Thoracic aorta (tissue), 2 donors: ENCODE data around the gene DNAH1. TPM values are rescaled to one million over a fixed set of nuclear protein-coding genes. Genes with fewer than 3 reads are reported as not detected.

Experiments
- ATAC-seq: fragments of 150-250 bp; one replicate; pipeline ENCODE4 v1.8.0; 2017; ENCODE audit warnings: low read depth; ENCODE audit not compliant: insufficient number of reproducible peaks, low FRiP score
- DNase-seq: peaks from one replicate; pipeline ENCODE4 v3.0.0-alpha.2; 2020; ENCODE audit warnings: low spot score
- H3K27ac ChIP-seq, 2 donors: fragments of 200-600 bp; sonication (generic); 1 replicate in 1 of 2; 2 replicates in 1 of 2; pipeline ENCODE4 v1.5.1; 2016; ENCODE audit warnings: mild to moderate bottlenecking in 2 of 2, moderate library complexity in 2 of 2
- H3K27me3 ChIP-seq: fragments of 200-600 bp; sonication (generic); replicated peaks from 2 replicates; pipeline ENCODE4 v1.6.0; 2016; ENCODE audit warnings: mild to moderate bottlenecking; ENCODE audit not compliant: insufficient read depth
- H3K36me3 ChIP-seq: fragments of 200-600 bp; sonication (generic); one replicate; pipeline ENCODE4 v1.5.1; 2016
- H3K4me1 ChIP-seq, 2 donors: fragments of 200-600 bp; sonication (generic); 1 replicate in 1 of 2; 2 replicates in 1 of 2; pipeline versions ENCODE4 v1.5.1 to v1.6.0; 2016; ENCODE audit warnings: low read depth in 2 of 2, mild to moderate bottlenecking in 1 of 2; ENCODE audit not compliant: control insufficient read depth in 1 of 2
- H3K4me3 ChIP-seq: fragments of 200-600 bp; sonication (generic); 2 replicates; pipeline ENCODE4 v1.5.1; 2016; ENCODE audit warnings: mild to moderate bottlenecking
- H3K9me3 ChIP-seq: fragments of 200-600 bp; sonication (generic); 2 replicates; pipeline ENCODE4 v1.5.1; 2016
- total RNA-seq, 2 donors: library from RNA; depleted of rRNA; stranded (reverse); fragments of >200 nt; gene quantifications; one replicate each; pipeline versions ENCODE4 v1.1.0 to v1.2.3, GENCODE V29; 2016
- TF ChIP-seq, protein P1 (sequence below): fragments of 200-600 bp; sonication (generic); IDR thresholded peaks from one replicate; pipeline ENCODE4 v1.5.1; 2019; ENCODE audit warnings: antibody characterized with exemption

Gene DNAH1
- total RNA-seq, 2 donors from 2014 or later = 14.6 to 21.0 TPM

DNA sequence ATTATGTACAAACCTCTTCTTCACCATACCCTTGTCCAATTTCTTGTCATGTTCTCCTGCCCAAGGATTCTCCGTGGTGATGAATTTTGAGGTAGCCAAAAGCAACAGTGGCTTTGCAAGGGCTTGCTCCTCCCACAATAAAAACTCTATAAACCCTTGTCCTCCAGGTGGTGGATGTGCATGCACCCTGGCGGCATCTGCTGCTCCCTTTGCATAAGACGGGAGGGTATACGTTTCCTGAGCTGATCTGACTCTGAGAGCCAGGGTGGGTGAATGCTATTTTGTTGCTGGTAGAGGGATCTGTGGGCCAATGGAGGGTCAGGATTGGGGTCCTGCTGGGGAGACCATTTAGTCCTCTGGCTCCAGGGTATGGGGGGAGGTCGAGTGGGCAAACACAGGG, 5.4 kb downstream of the DNAH1 start:
- Histone ChIP-seq H3K9me3 (no peaks in the 10 kb centered on the region), H3K4me1 (peaks cover 3 to 11% of the 10 kb centered on the region in 2 donors), H3K4me3 (no peak overlapping the region), H3K36me3 (no peaks in the 10 kb centered on the region), H3K27ac (no peak overlapping the region), H3K27me3 (no peaks in the 10 kb centered on the region)
- TF ChIP-seq, protein P1, sequence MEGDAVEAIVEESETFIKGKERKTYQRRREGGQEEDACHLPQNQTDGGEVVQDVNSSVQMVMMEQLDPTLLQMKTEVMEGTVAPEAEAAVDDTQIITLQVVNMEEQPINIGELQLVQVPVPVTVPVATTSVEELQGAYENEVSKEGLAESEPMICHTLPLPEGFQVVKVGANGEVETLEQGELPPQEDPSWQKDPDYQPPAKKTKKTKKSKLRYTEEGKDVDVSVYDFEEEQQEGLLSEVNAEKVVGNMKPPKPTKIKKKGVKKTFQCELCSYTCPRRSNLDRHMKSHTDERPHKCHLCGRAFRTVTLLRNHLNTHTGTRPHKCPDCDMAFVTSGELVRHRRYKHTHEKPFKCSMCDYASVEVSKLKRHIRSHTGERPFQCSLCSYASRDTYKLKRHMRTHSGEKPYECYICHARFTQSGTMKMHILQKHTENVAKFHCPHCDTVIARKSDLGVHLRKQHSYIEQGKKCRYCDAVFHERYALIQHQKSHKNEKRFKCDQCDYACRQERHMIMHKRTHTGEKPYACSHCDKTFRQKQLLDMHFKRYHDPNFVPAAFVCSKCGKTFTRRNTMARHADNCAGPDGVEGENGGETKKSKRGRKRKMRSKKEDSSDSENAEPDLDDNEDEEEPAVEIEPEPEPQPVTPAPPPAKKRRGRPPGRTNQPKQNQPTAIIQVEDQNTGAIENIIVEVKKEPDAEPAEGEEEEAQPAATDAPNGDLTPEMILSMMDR = no peak
- no peak for DNase-seq
- no peak for ATAC-seq

DNA sequence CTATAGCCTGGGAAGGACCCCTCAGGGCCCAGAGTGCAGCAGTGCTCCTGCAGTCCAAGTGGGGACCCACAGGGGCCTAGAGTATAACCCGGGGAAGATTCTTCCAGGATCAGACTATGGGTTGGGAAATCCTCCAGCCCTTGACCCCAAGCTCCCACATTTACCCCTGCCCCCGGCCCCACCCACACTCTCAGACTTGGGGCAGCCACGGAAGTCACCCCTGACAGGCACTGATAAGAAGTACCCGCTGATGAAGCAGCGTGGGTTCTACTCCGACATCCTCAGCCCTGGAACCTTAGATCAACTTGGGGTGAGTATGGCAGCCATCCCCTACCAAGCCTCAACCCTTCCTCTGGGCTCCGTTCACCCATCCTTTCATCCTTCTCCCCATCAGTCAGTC, 6.3 kb downstream of the DNAH1 start:
- no peak overlapping the region for H3K4me3 ChIP-seq
- ATAC-seq = no peak
- TF ChIP-seq, protein P1 = no peak
- H3K27ac ChIP-seq = no peak overlapping the region
- peaks cover 3 to 6% of the 10 kb centered on the region in 2 donors for H3K4me1 ChIP-seq
- DNase-seq = no peak
- no peaks in the 10 kb centered on the region for H3K9me3 ChIP-seq
- H3K27me3 ChIP-seq = no peaks in the 10 kb centered on the region
- no peaks in the 10 kb centered on the region for H3K36me3 ChIP-seq

DNA sequence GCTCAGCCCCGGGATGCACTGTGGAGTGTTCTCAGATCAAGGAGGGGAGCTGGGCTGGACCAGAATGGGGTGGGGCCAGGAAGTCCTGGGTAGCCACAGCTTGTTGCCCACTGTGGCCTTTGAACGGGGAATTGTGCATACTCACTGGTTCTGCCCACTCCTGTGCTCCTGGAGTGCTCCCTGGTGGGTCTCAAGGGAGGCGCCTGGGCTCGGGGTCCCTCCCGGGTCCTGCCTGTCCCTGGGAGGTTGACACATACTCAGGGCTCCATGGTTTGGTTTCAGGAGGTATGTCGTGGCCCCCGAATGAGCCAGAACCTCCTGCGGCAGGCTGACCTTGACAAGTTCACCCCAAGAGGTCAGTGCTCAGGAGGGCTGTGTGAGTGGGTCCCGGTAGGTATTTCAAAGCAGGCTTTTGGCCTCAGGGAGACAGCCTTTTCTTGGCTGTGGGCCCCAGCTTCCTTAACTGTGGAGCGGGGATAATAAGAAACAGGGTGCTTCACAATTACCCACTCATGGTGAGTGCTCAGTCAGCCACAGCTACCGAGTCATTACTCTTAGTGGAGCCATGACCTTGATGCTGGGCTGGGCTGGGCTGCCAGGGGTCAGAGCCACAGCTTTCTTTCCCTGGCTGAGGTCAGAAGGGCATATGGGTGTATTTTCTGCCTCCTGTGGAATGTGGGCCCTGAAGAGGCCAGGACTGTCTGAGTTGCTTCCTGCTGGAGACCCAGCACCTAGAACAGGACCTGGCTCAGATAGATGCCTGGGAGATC, 7.6 kb downstream of the DNAH1 start:
- no peak for ATAC-seq
- Histone ChIP-seq H3K36me3 (no peaks in the 10 kb centered on the region), H3K27ac (no peak overlapping the region), H3K4me3 (no peak overlapping the region), H3K9me3 (no peaks in the 10 kb centered on the region), H3K4me1 (no peaks in the 10 kb centered on the region), H3K27me3 (no peaks in the 10 kb centered on the region)
- no peak for DNase-seq
- TF ChIP-seq, protein P1 = no peak

GRCh38 chr3:52324676-52325075, 8.6 kb downstream of the DNAH1 start:
- H3K4me1 ChIP-seq = no peaks in the 10 kb centered on the region
- H3K4me3 ChIP-seq = no peak overlapping the region
- ATAC-seq (no peak), DNase-seq (no peak)
- H3K27ac ChIP-seq = no peak overlapping the region
- TF ChIP-seq, protein P1 = no peak
- H3K9me3 ChIP-seq = no peaks in the 10 kb centered on the region
- H3K27me3 ChIP-seq = no peaks in the 10 kb centered on the region
- H3K36me3 ChIP-seq = no peaks in the 10 kb centered on the region

DNA sequence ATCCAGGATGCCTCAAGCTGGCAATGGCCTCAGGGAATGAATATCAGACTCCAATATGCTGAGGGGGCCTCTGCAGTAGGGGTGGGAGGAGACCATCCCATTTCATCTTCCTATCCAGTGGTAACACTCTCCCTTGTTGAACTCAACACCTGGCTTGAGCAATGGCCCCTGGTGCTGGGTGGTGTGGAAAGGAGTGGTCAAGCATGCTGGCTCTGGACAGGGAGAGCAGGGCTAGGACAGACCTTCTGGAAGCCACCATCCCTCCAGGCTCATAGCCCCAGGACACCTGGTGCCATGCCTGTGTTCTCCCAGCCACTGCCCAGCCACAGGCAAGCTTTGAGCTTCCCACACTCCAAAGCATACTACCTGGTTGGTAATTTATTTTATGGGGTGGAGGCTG, 9.6 kb downstream of the DNAH1 start:
- ATAC-seq (no peak), DNase-seq (no peak)
- Histone ChIP-seq H3K27ac (no peak overlapping the region), H3K9me3 (no peaks in the 10 kb centered on the region), H3K27me3 (no peaks in the 10 kb centered on the region), H3K4me1 (no peaks in the 10 kb centered on the region), H3K4me3 (no peak overlapping the region), H3K36me3 (no peaks in the 10 kb centered on the region)
- TF ChIP-seq, protein P1 = no peak
